GM12873 (cell line): ENCODE data around the gene F8.

Source experiments
- CTCF ChIP-seq: IDR thresholded peaks from 2 replicates; pipeline ENCODE4 v1.5.1; 2012; ENCODE audit warnings: low read depth, mild to moderate bottlenecking, moderate library complexity, low read length, control low read depth; ENCODE audit not compliant: insufficient read depth; ENCODE audit errors: missing control alignments

F8 gene

GRCh38 chrX:154809939-154810665, 212.4 kb downstream of the F8 start:
- no peak for TF ChIP-seq CTCF

GRCh38 chrX:154806837-154807501, 215.6 kb downstream of the F8 start:
- TF ChIP-seq CTCF, result no peak

DNA sequence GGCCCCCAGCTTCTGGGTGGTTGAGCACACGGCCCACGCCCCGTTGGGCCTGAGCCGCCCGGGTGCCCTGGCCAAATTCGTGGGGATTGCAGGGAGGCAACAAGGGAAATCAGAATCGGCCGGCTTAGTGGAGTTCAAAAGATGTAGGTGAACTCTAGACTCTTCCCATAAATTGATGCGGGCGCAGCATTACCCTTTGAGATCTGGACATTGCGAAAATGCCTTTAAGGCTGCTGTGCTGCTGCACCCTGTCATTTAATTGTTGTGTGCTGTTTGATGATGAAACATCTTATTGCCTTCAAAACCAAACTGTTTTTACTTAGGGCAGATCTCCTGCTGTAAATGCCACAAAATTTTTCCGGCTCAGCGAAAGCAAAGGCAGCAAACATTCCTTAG, 216.8 kb downstream of the F8 start:
- no peak for TF ChIP-seq CTCF

GRCh38 chrX:154804957-154805695, 217.4 kb downstream of the F8 start, which contains the start of gene MPP1:
TSS of gene MPP1 (minus strand) at chrX:154805485. CDS start at chrX:154805373, 112 bp downstream.
- no peak for TF ChIP-seq CTCF

DNA sequence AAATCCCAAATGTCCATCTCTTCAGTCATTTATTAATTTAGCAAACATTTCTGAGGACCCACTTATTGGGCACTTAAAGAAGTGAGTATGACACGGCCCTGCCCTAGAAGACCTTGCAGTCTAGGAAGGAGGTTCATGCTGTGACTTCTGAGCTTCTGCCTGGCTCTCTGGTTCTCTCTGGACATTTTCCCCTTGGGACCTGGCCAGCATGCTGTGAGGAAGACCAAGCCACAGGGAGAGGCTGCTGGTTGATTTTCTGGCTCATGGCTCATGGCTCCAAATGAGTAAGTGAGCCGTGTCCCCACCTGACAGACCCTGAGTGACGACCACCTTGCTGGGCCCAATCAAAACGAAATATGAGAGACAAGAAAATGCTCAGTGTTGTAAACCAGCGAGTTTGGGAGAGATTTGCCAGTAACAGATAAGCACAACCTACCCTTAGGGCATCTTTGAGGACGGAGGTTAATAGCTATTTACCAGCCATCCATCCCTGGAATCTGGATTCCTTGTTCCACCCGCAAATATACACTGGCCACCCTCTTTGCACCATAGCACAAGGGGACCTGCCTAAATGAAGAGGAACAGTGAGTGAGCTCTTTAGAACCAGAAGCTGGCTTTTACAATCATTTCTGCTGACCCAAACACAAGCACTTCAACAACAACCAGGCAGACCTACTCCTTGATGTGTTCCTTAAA, 218.1 kb downstream of the F8 start:
- TF ChIP-seq CTCF, result no peak

DNA sequence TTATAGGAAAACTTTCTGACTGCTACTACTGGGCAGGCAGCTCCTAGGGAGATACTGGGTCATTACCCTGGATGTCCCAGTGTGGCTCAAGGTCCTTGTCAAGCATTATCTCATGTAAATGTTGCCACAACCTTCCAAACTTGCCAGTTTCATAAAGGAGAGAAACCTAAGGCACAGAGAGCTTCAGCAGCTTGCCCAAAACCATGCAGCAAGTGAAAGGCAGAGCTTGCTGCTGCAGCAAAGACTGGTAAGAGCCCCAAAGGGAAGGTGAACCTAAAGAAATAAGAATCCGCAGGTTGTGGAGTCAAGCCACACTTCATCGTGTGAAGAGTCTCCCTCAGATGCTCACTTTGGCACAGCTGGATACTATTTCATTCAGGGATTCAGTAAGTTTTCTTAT, 219.6 kb downstream of the F8 start:
- TF ChIP-seq CTCF, result no peak
